ENCODE results near the gene SPATA21. TPM values are rescaled to one million over a fixed set of nuclear protein-coding genes. Genes with fewer than 3 reads are reported as not detected.

SPATA21 gene
- polyA plus RNA-seq, 3 donors = not detected

DNA sequence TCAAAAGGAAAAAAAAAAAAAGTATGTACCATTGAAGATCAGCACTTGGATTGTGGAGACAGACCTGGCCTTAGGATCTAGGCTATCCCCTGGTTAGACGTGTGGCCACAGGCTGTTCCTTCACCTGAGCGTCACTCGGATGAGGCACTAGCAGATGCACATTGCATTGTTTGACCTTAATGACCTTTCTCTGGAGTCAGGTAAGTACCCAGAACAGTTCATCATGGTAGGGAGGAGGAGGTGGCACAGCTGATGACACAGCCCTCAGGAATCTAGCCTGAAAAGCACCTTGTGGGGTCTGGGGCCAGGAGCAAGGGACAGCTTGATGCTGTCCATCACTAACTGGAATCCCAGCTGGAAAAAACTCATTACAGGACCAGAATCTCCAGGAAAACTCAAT lies 24.5 kb upstream of the SPATA21 start:
- peak overlapping the region in 1 of 2 donors; percentile 27 for H3K27ac ChIP-seq (ENCODE audit: low read depth in 1 of 2, low read length in 2 of 2)
- H3K79me2 ChIP-seq (ENCODE audit: insufficient read depth, low read length) = no peaks in the 10 kb centered on the region
- H3K9me3 ChIP-seq (replicated peaks in 1 of 2; ENCODE audit: control insufficient read depth in 1 of 2, insufficient read depth in 1 of 2, low read length in 2 of 2) = no peaks in the 10 kb centered on the region
- H2AFZ ChIP-seq (ENCODE audit: insufficient read depth, low read depth, low read length, poor library complexity, severe bottlenecking) = no peak overlapping the region
- H3K36me3 ChIP-seq (replicated peaks in 1 of 2; ENCODE audit: control insufficient read depth in 1 of 2, insufficient read depth in 2 of 2, low read length in 2 of 2) = peaks cover 61 to 86% of the 10 kb centered on the region in 2 donors
- Mint-ChIP-seq H3K4me3 (no peak overlapping the region), H3K36me3 (peaks cover 58 to 85% of the 10 kb centered on the region in 2 donors), H3K4me1 (peaks cover 2% of the 10 kb centered on the region), H3K9me3 (no peaks in the 10 kb centered on the region), H3K27me3 (ENCODE audit: low read depth in 3 of 3) (peaks cover 0 to 3% (median 0%) of the 10 kb centered on the region in 3 donors), H3K27ac (peak overlapping the region in 2 of 7 donors; percentile 2 to 16)
- H3K4me2 ChIP-seq (replicated peaks; ENCODE audit: extremely low read depth, low read length, poor library complexity, severe bottlenecking) = no peak overlapping the region
- H3K27me3 ChIP-seq (ENCODE audit: control insufficient read depth in 2 of 2, insufficient read depth in 2 of 2, low read length in 2 of 2) = no peaks in the 10 kb centered on the region
- peaks cover 70% of the 10 kb centered on the region for H4K20me1 ChIP-seq (ENCODE audit: insufficient read depth, low read length)
- H3K4me1 ChIP-seq (ENCODE audit: control insufficient read depth in 1 of 2, insufficient read depth in 2 of 2, low read length in 2 of 2) = no peaks in the 10 kb centered on the region
- DNase-seq = no peak
- TF ChIP-seq, protein P1, sequence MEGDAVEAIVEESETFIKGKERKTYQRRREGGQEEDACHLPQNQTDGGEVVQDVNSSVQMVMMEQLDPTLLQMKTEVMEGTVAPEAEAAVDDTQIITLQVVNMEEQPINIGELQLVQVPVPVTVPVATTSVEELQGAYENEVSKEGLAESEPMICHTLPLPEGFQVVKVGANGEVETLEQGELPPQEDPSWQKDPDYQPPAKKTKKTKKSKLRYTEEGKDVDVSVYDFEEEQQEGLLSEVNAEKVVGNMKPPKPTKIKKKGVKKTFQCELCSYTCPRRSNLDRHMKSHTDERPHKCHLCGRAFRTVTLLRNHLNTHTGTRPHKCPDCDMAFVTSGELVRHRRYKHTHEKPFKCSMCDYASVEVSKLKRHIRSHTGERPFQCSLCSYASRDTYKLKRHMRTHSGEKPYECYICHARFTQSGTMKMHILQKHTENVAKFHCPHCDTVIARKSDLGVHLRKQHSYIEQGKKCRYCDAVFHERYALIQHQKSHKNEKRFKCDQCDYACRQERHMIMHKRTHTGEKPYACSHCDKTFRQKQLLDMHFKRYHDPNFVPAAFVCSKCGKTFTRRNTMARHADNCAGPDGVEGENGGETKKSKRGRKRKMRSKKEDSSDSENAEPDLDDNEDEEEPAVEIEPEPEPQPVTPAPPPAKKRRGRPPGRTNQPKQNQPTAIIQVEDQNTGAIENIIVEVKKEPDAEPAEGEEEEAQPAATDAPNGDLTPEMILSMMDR (IDR thresholded peaks at IDR 0.05) = no peak
- H3K4me3 ChIP-seq (replicated peaks in 1 of 3; ENCODE audit: low read depth in 2 of 3, low read length in 3 of 3) = no peak overlapping the region
- 100% methylated on average over 2 of the region's 3 CpGs for WGBS (ENCODE audit: insufficient coverage)
- no peak overlapping the region for H3K9ac ChIP-seq (ENCODE audit: insufficient read depth, low read length, poor library complexity, severe bottlenecking)
- intact Hi-C loops (cut with micrococcal nuclease) = no loop called here

DNA sequence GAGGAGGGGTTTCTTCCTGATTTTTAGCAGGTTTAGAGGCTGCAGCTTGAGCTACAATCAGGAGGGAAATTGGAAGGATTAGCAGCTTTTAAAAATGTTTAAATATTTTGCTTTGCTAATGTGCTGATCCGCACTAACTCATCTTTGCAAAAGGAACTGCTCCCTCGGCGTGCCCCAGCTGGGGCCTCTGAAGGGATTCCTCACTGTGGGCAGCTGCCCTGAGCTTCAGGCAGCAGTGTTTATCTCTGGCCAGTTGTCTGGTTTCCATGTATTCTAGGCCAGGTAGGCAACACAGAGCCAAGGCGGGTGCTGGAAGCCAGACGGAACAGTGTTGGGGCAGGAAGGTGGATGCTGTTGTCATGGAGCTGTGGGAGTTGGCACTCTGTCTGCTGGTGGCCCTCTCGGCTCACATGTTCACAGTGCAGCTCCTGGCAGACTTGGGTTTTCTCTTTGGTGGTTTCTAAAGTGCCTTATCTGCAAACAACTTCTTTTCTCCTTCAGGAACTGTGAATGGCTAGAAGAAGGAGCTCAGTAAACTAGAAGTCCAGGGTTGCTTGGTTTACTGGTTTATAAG lies 22.2 kb upstream of the SPATA21 start:
- Histone ChIP-seq H2AFZ (ENCODE audit: insufficient read depth, low read depth, low read length, poor library complexity, severe bottlenecking) (no peak overlapping the region), H3K79me2 (ENCODE audit: insufficient read depth, low read length) (peaks cover 2% of the 10 kb centered on the region), H3K4me2 (replicated peaks; ENCODE audit: extremely low read depth, low read length, poor library complexity, severe bottlenecking) (no peak overlapping the region), H4K20me1 (ENCODE audit: insufficient read depth, low read length) (peaks cover 91% of the 10 kb centered on the region), H3K4me3 (replicated peaks in 1 of 3; ENCODE audit: low read depth in 2 of 3, low read length in 3 of 3) (no peak overlapping the region), H3K27ac (ENCODE audit: low read depth in 1 of 2, low read length in 2 of 2) (no peak overlapping the region), H3K36me3 (replicated peaks in 1 of 2; ENCODE audit: control insufficient read depth in 1 of 2, insufficient read depth in 2 of 2, low read length in 2 of 2) (peaks cover 82 to 97% of the 10 kb centered on the region in 2 donors), H3K4me1 (ENCODE audit: control insufficient read depth in 1 of 2, insufficient read depth in 2 of 2, low read length in 2 of 2) (no peaks in the 10 kb centered on the region), H3K9ac (ENCODE audit: insufficient read depth, low read length, poor library complexity, severe bottlenecking) (no peak overlapping the region), H3K27me3 (ENCODE audit: control insufficient read depth in 2 of 2, insufficient read depth in 2 of 2, low read length in 2 of 2) (no peaks in the 10 kb centered on the region), H3K9me3 (replicated peaks in 1 of 2; ENCODE audit: control insufficient read depth in 1 of 2, insufficient read depth in 1 of 2, low read length in 2 of 2) (no peaks in the 10 kb centered on the region)
- no peaks in the 10 kb centered on the region for H3K27me3 Mint-ChIP-seq (ENCODE audit: low read depth in 3 of 3)
- intact Hi-C loops (cut with micrococcal nuclease) = no loop called here
- TF ChIP-seq, protein P1 (IDR thresholded peaks at IDR 0.05) = no peak
- WGBS (ENCODE audit: insufficient coverage) = 96% methylated on average over 5 of the region's 6 CpGs
- H3K36me3 Mint-ChIP-seq = peaks cover 71 to 98% of the 10 kb centered on the region in 2 donors
- no peaks in the 10 kb centered on the region for H3K9me3 Mint-ChIP-seq
- no peaks in the 10 kb centered on the region for H3K4me1 Mint-ChIP-seq
- DNase-seq = no peak
- peak overlapping the region in 1 of 7 donors; percentile 12 for H3K27ac Mint-ChIP-seq
- no peak overlapping the region for H3K4me3 Mint-ChIP-seq

Measured in CD14-positive monocyte (primary cell).